C4-2B (cell line): ENCODE data around the gene GSPT1.
"Not testable (repeated sequence)": the region's sequence is repeated elsewhere in the genome, so short reads cannot be mapped to it uniquely, and the experiment has no call there.

ENCODE experiments used
- ZFX ChIP-seq: fragments of 450-650 bp; IDR thresholded peaks from 2 replicates; pipeline ENCODE4 v1.6.1; 2017
- TF ChIP-seq, protein P1 (sequence below): fragments of 450-650 bp; conservative IDR thresholded peaks from 2 replicates; pipeline ENCODE4 v1.5.1; 2017; ENCODE audit warnings: mild to moderate bottlenecking

DNA sequence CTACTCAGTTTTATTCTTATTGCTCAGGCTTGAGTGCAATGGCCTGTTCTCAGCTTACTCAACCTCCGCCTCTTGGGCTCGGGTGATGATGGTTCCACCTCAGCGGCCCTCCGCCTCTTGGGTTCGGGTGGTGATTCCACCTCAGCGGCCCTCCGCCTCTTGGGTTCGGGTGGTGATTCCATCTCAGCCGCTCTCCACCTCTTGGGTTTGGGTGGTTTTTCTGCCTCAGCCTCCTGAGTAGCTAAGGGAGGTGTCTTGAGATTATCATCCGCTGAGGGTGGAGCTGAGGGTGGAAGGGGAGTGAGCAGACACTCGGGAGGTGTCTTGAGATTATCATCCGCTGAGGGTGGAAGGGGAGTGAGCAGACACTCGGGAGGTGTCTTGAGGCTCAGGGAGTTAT, 11.6 kb upstream of the GSPT1 start:
- TF ChIP-seq, protein P1, sequence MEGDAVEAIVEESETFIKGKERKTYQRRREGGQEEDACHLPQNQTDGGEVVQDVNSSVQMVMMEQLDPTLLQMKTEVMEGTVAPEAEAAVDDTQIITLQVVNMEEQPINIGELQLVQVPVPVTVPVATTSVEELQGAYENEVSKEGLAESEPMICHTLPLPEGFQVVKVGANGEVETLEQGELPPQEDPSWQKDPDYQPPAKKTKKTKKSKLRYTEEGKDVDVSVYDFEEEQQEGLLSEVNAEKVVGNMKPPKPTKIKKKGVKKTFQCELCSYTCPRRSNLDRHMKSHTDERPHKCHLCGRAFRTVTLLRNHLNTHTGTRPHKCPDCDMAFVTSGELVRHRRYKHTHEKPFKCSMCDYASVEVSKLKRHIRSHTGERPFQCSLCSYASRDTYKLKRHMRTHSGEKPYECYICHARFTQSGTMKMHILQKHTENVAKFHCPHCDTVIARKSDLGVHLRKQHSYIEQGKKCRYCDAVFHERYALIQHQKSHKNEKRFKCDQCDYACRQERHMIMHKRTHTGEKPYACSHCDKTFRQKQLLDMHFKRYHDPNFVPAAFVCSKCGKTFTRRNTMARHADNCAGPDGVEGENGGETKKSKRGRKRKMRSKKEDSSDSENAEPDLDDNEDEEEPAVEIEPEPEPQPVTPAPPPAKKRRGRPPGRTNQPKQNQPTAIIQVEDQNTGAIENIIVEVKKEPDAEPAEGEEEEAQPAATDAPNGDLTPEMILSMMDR, result not testable (repeated sequence)
- TF ChIP-seq ZFX, result not testable (repeated sequence)
